Left lung (tissue), 14 donors: ENCODE data around the gene TAF1L. TPM values are rescaled to one million over a fixed set of nuclear protein-coding genes. Genes with fewer than 3 reads are reported as not detected.

Experiments
- ATAC-seq: fragments of 200-7000 bp; cut with Tn5 transposase; one replicate; pipeline ENCODE4 v1.9.1; 2020; ENCODE audit warnings: moderate library complexity
- DNase-seq, 4 donors: peaks; one replicate each; pipeline ENCODE4 v3.0.0-alpha.2; 2013 to 2020
- H3K27ac ChIP-seq, 2 donors: fragments of 200-600 bp; sonication (generic) in 1 of 2; one replicate each; pipeline versions ENCODE4 v1.5.0 to v1.8.0; 2020 to 2021
- H3K27me3 ChIP-seq, 2 donors: fragments of 200-600 bp; sonication (generic) in 1 of 2; one replicate each; pipeline versions ENCODE4 v1.5.0 to v1.8.0; 2020 to 2021
- H3K36me3 ChIP-seq, 2 donors: fragments of 200-600 bp; sonication (generic) in 1 of 2; one replicate each; pipeline versions ENCODE4 v1.5.0 to v1.8.0; 2020 to 2021
- H3K4me1 ChIP-seq, 2 donors: fragments of 200-600 bp; one replicate each; pipeline ENCODE4 v1.8.0; 2021
- H3K4me3 ChIP-seq, 2 donors: fragments of 200-600 bp; sonication (generic) in 1 of 2; one replicate each; pipeline versions ENCODE4 v1.5.0 to v1.8.0; 2020 to 2021; ENCODE audit warnings: mild to moderate bottlenecking in 1 of 2
- H3K9me3 ChIP-seq, 2 donors: fragments of 200-600 bp; sonication (generic) in 1 of 2; one replicate each; pipeline versions ENCODE4 v1.5.0 to v1.8.0; 2020 to 2021
- CTCF ChIP-seq, 2 donors: fragments of 200-600 bp; sonication (generic) in 1 of 2; IDR thresholded peaks; one replicate each; pipeline versions ENCODE4 v1.5.0 to v1.8.0; 2021; ENCODE audit warnings: antibody characterized with exemption in 2 of 2
- intact Hi-C, 2 donors: fragments of 100-400 bp; cut with DNase I; formaldehyde crosslinking; loops; one replicate each; pipeline versions ENCODE4 v1.11.2 to v1.14.2; 2022
- long read RNA-seq, 12 donors: library from polyadenylated mRNA in 2 of 12; unstranded in 2 of 12; transcript quantifications; one replicate each; pipeline ENCODE4 v2.0.0 and lab custom pipeline, GENCODE V29; 2019 to 2026
- polyA plus RNA-seq, 6 donors: library from polyadenylated mRNA; unstranded; fragments of 120-200 nt; gene quantifications; one replicate each; pipeline ENCODE4 v1.2.1, GENCODE V29; 2013; ENCODE audit not compliant: insufficient read length in 6 of 6
- total RNA-seq, 2 donors: library from RNA; stranded (reverse); fragmentation: NEBNext Ultra II Directional; extraction: Animal tissue kit (Norgen Biotek cat#: 25700); gene quantifications; one replicate each; pipeline ENCODE4 v1.2.1, GENCODE V29; 2021
- donor health status: DM: no; HTN: yes; CAD: no.
- donor health status: DM: no; HTN: no; CAD: no.

Gene TAF1L, protein sequence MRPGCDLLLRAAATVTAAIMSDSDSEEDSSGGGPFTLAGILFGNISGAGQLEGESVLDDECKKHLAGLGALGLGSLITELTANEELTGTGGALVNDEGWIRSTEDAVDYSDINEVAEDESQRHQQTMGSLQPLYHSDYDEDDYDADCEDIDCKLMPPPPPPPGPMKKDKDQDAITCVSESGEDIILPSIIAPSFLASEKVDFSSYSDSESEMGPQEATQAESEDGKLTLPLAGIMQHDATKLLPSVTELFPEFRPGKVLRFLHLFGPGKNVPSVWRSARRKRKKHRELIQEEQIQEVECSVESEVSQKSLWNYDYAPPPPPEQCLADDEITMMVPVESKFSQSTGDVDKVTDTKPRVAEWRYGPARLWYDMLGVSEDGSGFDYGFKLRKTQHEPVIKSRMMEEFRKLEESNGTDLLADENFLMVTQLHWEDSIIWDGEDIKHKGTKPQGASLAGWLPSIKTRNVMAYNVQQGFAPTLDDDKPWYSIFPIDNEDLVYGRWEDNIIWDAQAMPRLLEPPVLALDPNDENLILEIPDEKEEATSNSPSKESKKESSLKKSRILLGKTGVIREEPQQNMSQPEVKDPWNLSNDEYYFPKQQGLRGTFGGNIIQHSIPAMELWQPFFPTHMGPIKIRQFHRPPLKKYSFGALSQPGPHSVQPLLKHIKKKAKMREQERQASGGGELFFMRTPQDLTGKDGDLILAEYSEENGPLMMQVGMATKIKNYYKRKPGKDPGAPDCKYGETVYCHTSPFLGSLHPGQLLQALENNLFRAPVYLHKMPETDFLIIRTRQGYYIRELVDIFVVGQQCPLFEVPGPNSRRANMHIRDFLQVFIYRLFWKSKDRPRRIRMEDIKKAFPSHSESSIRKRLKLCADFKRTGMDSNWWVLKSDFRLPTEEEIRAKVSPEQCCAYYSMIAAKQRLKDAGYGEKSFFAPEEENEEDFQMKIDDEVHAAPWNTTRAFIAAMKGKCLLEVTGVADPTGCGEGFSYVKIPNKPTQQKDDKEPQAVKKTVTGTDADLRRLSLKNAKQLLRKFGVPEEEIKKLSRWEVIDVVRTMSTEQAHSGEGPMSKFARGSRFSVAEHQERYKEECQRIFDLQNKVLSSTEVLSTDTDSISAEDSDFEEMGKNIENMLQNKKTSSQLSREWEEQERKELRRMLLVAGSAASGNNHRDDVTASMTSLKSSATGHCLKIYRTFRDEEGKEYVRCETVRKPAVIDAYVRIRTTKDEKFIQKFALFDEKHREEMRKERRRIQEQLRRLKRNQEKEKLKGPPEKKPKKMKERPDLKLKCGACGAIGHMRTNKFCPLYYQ (N-terminal part only)
- under 1 TPM in 1 of 2 donors, not detected in 1; 0.03 TPM for total RNA-seq
- polyA plus RNA-seq: under 1 TPM; 0.04 to 0.22 (median 0.13) TPM
- long read RNA-seq, donor 1: 0 reads
- long read RNA-seq, donor 2: 0 reads
- long read RNA-seq, donor 3, full-length matches to known transcripts: 1 of 1 reads
- long read RNA-seq, donor 3, partial matches to known transcripts: 0 of 1 reads
- long read RNA-seq, donor 3, other reads (novel, unspliced or antisense): 0 of 1 reads
- long read RNA-seq, donor 4: 0 reads
- long read RNA-seq, donor 5, full-length matches to known transcripts: 1 of 1 reads
- long read RNA-seq, donor 5, partial matches to known transcripts: 0 of 1 reads
- long read RNA-seq, donor 5, other reads (novel, unspliced or antisense): 0 of 1 reads
- long read RNA-seq, donor 6: 0 reads
- long read RNA-seq, donor 7: 0 reads
- long read RNA-seq, donor 8: 0 reads
- long read RNA-seq, donor 9: 0 reads
- long read RNA-seq, donor 10: 0 reads
- long read RNA-seq, donor 11, full-length matches to known transcripts: 2 of 2 reads
- long read RNA-seq, donor 11, partial matches to known transcripts: 0 of 2 reads
- long read RNA-seq, donor 11, other reads (novel, unspliced or antisense): 0 of 2 reads
- long read RNA-seq, donor 12: 0 reads

GRCh38 chr9:32635362-32635761 lies at the start of gene TAF1L:
Gene TAF1L, minus strand, starts transcription at chr9:32635669. Its CDS starts 90 bp downstream, at chr9:32635579.
- DNase-seq: no peak
- H3K27ac ChIP-seq: no peak within 1 kb of the TSS
- no peak for TF ChIP-seq CTCF (IDR thresholded peaks at IDR 0.05)
- no peaks in the 10 kb centered on the region for H3K4me1 ChIP-seq
- H3K4me3 ChIP-seq: no peak within 1 kb of the TSS
- peaks cover 0 to 4% of the 10 kb centered on the region in 2 donors for H3K27me3 ChIP-seq
- no peaks in the 10 kb centered on the region for H3K36me3 ChIP-seq
- H3K9me3 ChIP-seq: no peaks in the 10 kb centered on the region
- ATAC-seq: no peak
- intact Hi-C loops: no loop called here

- TF ChIP-seq CTCF (IDR thresholded peaks at IDR 0.05): no peak
- Histone ChIP-seq H3K4me1 (no peaks in the 10 kb centered on the region), H3K36me3 (no peaks in the 10 kb centered on the region), H3K27ac (no peak overlapping the region), H3K27me3 (no peaks in the 10 kb centered on the region), H3K4me3 (no peak overlapping the region), H3K9me3 (peaks cover 0 to 39% of the 10 kb centered on the region in 2 donors)
- DNase-seq: no peak
- intact Hi-C loops: no loop called here
- no peak for ATAC-seq
Measured at GRCh38 chr9:32681751-32682150, 46.3 kb upstream of the TAF1L start.

GRCh38 chr9:32677931-32678330 lies 42.5 kb upstream of the TAF1L start:
- peaks cover 0 to 21% of the 10 kb centered on the region in 2 donors for H3K9me3 ChIP-seq
- no peaks in the 10 kb centered on the region for H3K27me3 ChIP-seq
- DNase-seq (no peak), ATAC-seq (no peak)
- no peaks in the 10 kb centered on the region for H3K36me3 ChIP-seq
- H3K27ac ChIP-seq: no peak overlapping the region
- H3K4me3 ChIP-seq: no peak overlapping the region
- TF ChIP-seq CTCF (IDR thresholded peaks at IDR 0.05): no peak
- intact Hi-C loops: no loop called here
- no peaks in the 10 kb centered on the region for H3K4me1 ChIP-seq

DNA sequence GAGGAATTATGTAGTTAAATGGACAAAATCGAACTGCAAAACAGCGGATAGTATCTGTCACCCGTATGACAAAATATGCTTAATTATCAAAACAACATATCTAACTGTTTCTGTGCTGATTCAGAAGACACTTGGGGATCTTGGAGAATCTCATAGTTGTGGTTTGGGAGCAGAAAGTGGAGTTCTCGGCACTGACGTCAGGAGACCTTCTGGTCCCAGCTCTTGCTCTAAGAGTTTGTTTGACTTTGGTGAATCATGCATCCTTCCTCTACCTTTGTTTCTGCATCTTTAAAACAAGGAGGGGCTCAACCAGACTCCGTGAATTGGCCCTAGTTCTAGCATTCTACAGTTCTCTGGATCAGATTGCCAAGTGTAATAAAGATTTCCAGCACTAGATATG lies 37.0 kb upstream of the TAF1L start:
- no peaks in the 10 kb centered on the region for H3K4me1 ChIP-seq
- H3K27ac ChIP-seq: no peak overlapping the region
- DNase-seq (no peak), ATAC-seq (no peak)
- no peak for TF ChIP-seq CTCF (IDR thresholded peaks at IDR 0.05)
- H3K4me3 ChIP-seq: no peak overlapping the region
- no peaks in the 10 kb centered on the region for H3K36me3 ChIP-seq
- intact Hi-C loops: no loop called here
- H3K27me3 ChIP-seq: no peaks in the 10 kb centered on the region
- no peaks in the 10 kb centered on the region for H3K9me3 ChIP-seq
